Activated CD8-positive, alpha-beta memory T cell treated with anti-CD3 and anti-CD28 coated beads for 1 hour (primary cell): ENCODE results near the gene EPG5.
"Not testable (repeated sequence)": the region's sequence is repeated elsewhere in the genome, so short reads cannot be mapped to it uniquely, and the experiment has no call there.

Source experiments
- DNase-seq, 2 donors: peaks; one replicate each; pipeline ENCODE4 v3.0.0-alpha.2; 2020; ENCODE audit warnings: low read depth in 1 of 2; ENCODE audit errors: extremely low read depth in 1 of 2

EPG5 gene

DNA sequence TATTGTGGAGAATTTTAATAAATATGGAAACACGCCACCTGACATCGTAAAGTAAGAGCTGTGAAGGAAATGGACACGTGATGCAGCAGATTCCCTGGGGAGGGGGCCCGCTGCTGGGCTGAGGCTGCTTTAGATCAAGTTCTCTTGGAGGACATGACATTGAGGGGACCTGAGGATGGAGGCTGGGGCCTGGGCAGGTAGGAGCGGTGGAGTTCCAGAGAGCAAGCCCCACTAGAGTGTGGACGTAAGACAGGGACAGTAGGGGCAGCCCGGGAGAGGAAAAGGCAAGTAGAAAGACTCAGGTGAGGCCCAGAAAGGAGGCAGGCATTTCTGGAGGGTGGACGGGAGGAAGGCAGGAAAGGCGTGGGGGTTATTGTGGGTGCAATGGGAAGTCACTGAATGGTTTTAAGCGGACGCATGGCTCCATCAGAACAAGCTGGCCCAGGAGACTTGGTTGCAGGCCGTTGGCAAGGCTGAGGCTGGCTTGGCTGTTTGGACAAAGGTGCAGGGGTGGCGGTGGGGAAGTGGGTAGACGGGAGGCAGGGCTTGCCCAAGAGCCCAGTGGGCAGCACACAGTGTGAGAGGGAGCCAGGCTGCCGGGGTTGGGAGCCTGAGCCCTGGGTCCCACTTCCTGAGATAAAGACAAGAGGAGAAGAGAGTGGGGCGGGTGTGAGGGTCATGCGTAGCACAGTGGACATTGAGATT is 125.9 kb downstream of the EPG5 start:
- no peak for DNase-seq

DNA sequence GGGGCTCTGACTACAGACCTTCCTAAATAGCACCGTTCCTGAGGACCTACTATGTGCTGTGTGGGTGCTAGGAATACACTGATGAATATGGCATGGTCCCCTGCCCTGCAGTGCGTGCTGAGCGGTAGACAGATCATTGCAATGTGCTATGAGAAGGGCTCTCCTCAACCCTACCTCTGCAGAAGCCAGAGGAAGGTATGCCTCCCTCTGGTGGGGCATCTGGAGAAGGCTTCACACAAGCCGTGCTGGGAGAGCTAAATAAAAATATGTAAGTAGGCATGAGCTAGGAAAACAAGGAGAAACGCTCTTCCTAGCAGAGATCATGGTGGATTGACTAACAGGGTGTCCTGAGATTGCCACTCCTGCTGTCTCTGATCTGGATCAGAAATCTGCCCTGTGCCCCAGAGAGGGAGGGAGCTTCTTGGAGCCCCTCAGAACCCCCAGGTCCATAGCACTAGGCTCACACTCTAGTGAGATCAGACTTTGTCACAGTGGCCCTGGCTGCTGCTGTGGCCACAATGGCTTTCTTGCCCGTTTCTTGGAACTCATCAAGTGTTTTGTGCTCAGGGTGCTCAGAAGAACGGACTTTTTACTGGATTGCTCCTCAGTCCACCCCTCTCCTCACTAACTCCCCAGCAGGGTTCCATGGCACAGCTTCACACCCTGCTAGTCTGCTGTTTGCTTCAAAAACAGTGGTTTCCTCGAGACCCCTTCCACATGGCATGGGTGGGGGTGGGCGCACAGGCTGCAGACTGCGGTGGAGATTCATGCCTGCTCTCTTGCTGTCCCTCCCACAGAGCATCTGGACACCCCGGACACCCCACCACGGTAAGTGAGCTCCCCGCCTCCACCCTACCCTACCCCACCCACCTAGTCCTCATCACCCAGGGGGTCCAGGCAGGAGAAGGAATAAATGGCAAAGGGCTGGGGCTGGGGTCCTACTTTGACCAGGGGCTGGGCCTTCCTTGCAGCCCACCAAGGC is 127.4 kb downstream of the EPG5 start:
- no peak for DNase-seq

DNA sequence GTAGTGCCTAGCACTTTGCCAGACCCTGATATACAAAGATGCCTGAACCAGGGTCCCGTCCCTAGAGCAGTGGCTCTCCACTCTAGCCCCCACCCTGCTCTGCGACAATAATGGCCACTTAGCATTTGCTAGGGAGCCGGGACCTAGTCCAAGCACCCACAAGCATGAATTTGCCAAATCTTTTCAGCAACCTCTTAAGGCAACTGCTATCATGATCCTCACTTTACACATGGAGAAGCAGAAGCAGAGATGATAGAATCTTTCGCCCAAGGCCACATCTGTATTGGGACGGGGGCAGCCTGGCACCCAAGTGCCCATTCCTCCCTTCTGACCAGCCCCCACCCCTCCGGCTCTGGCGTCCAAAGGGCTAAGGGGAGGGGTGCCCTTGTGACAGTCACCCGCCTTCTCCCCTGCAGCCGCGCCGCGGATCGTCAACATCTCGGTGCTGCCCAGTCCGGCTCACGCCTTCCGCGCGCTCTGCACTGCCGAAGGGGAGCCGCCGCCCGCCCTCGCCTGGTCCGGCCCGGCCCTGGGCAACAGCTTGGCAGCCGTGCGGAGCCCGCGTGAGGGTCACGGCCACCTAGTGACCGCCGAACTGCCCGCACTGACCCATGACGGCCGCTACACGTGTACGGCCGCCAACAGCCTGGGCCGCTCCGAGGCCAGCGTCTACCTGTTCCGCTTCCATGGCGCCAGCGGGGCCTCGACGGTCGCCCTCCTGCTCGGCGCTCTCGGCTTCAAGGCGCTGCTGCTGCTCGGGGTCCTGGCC is 128.6 kb downstream of the EPG5 start:
- no peak for DNase-seq

DNA sequence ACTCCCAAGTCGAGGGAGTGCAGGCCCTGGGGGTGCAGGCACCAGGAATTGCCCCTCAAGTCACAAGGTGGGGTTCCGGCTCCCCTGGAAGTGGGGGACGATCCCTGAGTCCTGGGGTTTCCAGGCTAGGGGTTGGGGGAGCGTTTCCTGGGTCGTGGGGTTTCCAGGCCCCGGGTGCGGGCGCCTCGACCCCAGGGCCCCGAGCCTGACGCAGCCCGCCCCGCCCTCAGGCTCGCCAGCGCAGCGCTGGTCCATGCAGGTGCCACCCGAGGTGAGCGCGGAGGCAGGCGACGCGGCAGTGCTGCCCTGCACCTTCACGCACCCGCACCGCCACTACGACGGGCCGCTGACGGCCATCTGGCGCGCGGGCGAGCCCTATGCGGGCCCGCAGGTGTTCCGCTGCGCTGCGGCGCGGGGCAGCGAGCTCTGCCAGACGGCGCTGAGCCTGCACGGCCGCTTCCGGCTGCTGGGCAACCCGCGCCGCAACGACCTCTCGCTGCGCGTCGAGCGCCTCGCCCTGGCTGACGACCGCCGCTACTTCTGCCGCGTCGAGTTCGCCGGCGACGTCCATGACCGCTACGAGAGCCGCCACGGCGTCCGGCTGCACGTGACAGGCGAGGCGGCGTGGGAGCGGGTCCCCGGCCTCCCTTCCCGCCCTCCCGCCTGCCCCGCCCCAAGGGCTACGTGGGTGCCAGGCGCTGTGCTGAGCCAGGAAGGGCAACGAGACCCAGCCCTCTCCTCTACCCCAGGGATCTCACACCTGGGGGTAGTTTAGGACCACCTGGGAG is 129.7 kb downstream of the EPG5 start:
- peak in 1 of 2 donors; percentile 14 for DNase-seq

DNA sequence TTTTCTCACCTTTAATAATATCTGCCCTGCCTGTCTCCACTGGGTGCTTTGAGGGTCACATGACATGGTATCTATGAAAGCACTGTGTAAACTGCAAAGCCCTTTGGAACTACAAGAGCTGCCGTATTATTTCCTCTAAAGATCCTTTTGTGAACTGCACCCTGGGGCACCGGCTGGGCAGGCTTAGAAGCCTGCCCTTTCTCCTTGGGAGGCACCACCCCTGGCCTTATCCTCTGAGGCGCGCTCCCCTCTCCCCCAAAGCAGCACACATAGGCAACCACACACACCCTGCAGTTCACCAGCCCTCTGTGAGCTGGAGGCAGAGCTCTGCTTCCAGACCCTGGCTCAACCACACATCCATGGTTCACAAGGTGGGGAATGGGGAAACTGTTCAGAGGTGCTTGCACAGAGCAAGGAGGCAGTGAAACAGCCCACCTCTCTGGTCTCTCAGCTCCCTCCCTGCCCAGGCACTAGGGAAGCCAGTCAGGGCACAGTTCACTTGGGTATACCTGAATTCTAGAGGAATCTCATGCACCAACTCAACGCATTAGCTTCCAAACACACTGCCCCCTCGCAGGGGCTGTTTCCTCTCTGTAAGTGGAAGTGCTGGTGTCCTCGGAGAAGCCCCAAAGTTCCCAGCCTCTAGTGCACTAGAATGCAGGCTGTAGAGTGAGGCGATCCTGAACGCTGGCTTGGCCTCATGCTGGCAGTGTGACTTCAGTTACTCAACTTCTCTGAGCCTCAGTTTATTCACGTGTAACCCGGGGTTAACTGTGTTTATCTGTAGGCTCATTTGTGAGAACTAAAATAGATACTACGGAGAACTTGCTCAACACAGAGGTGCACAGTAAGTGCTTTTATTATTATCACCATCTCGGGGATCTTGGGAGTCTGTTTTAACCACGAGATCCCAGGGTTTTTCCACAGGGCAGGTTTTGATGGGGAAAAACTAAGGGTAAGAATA is 130.6 kb downstream of the EPG5 start:
- no peak for DNase-seq

DNA sequence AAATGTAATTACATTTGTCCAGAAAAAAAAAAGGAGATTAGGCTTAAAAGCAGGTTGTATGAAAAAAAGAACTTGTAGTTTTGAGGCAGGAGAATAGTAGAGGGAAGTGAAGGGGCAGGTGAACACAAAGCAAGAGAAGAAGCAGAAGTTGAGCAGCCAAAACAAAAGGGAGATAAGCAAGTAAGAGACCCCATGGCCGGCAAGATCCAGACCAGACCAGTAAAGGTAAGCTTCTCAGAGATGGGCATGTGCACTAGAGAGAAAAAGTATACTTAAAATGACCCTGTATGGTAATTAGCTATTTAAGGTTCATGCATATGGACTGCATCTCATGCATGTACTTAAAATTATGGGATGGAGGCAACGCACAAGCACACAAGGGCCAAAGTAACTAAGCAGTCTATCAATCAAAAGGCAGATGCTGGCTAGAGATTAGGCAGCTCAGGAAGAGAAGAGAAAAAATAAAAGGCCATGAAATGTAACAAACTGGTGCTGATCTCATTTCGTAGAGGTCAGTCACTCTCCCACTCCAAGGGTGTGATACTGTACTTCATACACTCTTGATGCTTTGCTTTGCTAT is 132.0 kb downstream of the EPG5 start:
- DNase-seq: no peak

DNA sequence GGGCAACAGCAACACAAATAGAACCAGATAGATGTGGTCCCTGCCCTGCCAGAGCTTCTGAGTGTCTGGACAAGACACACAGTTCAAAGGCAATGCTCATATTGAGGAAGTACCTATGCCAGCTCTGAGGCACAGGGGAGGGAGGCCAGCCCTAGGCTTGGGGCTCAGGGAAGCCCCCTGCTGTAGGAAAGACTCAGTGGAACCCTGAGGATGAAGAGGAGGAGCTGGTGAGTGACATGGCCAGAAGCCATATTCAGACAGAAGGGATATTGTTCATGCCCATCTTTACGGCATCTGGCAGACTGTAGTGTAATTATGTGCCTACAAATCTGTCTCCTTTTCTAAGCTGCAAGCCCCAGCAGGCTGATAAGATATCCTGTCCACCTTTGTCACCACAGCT is 132.8 kb downstream of the EPG5 start:
- no peak for DNase-seq

DNA sequence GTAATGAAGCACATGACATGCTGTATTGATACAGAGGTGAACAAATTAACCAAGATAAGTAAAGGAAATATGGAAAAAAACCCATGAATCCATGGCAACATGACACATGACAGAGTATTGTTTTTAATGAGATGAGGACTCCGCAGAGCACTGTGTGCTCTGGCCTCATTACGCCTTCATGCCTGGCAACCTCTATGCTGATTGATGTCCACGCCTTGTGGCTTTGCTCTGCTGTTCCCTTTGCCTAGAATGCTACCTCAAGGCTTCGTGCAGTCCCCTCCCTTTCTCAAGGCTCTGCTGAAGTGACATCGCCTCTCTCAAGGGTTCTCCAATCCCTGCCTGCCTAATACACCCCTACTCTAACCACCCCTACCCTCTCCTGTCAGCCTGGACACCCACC is 133.3 kb downstream of the EPG5 start:
- no peak for DNase-seq

DNA sequence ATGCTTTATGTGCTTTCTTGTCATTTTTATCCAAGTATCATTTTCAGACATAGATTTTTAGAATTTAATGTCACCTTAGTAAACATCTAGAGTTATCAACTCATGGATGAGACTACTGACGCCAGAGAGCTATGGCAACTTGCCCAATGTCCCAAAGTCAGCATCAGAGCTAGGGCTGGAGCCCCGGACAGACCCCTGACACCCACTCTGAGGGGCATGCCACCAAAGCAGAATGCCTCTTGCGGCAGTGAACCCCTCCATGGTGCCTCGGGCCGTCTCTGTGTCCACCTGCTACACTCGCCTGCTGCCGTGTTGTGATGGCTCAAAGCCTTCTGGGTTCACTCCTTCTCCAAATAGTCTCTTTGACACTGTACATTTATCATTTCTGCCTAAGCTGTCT is 136.2 kb downstream of the EPG5 start:
- DNase-seq: no peak

DNA sequence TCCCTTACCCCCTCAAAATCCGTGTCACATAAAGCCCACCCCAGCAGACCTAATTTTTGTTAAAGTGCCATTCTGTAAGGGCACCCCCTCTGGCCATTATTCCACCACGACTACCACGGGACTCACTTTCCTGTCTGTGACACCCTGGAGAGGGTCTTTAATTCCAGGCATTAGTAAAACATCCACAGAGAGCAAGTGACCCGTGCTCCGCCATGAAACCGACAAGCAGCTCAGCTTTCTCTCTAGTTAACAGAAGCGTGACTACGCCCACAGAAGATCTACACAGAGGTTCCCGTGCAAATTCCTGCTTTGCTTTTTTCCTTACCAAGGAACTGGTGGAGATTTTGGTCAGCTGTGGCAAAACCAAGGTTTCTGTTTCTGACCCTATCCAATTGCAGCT is 137.3 kb downstream of the EPG5 start:
- no peak for DNase-seq

DNA sequence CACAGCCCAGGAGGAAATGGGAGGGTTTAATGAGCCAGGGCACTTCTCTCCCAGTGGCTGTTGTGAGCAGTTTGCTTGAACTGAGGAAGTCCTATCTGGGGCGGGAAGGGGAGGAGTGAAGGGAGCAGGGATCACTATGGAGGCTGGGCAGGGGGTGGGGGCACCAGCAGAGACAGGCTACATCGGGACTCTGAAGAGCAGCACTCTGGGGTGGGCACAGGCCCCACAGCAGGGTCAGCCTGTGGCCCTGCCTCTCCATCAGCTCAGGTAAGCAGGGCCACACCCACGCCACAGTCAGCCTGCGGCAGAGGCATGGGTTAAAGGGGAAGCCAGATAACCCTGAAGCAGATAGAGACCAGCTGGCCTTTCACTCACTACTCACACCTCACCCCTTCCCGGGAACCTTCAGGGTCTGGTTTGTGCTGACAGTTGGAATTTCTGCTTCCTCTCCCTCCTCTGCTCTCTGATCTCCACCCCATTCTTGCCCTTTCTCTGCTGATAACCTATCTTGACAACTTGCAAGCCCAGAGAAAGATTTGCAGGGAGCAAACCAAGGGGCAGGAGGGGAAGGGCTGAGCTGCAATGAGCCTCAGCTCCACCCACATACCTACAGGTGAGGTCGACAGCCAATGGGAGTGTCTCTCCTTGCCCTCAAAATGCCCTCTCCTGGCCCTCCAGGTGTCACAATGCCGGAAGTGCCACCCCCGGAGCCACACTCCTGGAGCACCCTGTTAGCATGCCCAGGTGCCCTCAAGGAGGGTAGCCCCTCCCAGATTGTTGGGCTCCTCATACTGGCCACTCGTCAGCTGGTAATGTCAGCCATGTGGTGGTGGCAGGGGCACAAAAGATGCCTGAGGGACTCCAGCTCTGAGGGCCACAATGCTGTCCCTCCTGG is 138.0 kb downstream of the EPG5 start:
- no peak for DNase-seq

DNA sequence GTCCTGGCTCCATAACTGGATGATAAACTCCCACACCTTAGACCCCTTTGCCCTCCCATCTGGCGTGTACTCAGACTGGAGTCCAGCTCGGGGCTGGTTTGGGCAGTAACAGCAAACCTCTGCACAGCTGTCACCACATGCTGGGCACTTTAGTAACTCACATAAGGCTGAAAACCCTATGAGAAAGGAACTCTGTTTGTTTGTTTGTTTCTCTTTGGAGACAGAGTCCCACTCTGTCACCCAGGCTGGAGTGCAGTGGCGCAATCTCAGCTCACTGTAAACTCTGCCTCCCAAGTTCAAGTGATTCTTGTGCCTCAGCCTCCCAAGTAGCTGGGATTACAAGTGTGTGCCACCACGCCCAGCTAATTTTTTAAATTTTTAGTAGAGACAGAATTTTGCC is 140.4 kb downstream of the EPG5 start:
- DNase-seq: not testable (repeated sequence)

DNA sequence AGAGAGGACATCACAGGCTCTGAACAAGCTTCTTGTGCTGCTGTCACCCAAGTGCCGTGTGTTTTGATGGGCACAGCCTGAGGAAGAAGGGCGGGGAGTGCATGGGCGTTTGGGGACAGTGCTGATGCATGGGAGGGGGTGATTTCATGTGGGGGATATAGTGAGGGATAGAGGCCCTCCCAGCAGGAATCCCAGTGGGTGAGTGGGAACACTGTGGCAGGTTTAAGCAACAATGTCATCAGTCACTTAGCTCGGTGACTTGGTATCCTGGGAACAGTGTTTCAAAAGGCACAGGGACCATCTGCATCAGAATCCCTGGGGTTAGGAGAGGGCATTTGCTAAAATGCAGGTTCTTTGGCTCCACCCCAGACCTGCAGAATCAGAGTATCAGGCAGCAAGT is 141.0 kb downstream of the EPG5 start:
- no peak for DNase-seq

DNA sequence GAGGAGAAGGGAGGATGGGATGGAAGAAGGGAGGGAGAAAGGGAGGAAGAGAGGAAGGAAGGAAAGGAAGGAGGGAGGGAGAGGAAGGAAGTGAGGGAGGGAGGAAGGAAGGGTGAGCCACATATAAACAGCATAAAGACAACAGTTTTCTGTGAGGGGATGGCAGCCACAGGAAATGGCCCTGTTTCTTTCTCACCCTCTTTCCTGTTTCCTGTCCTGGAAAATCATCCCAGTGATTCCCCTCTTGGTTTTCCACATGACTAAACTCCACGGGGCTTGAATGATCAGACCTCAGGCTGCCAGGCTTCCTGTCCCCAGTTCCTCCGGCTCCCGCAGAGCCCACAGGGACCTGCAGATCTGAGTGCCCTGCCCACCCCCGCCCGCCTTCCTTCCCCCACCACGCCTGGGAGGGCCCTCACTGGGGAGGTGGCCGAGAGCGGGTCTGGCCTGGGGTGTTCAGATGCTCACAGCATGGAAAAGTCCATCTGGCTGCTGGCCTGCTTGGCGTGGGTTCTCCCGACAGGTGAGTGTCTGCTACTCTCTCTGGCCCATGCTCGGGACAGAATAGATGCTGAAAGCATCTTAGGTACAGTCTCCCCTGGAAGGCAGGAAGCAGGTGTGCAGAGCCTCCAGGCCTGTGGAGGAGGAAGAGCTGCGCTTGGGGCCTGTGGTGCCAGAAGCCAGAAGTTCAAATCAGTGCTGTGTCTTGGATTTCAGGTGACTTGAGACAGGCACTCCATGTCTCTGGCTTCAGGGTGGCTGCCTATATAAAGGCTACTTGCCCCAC is 141.7 kb downstream of the EPG5 start, which contains the start of gene SIGLEC15:
Gene SIGLEC15, plus strand, starts transcription at position 418 of the 787 bp plus-strand sequence. Its CDS starts 54 bp downstream, at position 472.
- no peak for DNase-seq

DNA sequence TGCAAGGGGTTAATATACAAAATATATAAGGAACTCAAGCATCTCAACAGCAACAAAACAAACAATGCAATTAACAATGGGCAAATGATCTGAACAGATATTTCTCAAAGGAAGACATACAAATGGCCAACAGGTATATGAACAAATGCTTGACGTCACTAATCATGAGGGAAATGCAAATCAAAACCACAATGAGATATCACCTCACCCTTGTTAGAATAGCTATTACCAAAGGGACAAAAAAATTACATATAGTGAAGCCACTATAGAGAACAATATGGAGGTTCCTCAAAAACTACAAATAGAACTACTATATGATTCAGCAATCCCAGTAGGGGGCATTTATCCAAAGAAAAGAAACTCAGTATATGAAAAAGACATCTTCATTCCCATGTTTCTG is 145.4 kb downstream of the EPG5 start:
- DNase-seq: no peak

DNA sequence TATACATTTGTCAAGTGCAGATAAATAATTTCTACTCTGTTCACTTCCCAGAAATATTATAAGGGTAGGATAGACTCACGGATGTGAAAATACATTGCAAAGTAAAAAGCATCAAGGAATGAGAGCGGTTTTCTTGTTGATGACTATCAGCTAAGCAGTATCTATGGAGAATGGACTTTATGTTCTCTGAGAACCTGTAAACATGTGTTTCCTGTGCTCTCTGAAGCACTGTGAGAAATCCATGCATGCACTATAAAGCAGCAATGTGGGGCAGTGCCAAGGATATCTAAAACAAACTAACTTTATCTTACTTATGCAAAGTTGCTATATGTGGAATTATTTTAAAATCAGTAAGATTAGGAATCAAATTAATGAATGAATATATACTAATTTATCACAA is 146.1 kb downstream of the EPG5 start:
- DNase-seq: no peak

DNA sequence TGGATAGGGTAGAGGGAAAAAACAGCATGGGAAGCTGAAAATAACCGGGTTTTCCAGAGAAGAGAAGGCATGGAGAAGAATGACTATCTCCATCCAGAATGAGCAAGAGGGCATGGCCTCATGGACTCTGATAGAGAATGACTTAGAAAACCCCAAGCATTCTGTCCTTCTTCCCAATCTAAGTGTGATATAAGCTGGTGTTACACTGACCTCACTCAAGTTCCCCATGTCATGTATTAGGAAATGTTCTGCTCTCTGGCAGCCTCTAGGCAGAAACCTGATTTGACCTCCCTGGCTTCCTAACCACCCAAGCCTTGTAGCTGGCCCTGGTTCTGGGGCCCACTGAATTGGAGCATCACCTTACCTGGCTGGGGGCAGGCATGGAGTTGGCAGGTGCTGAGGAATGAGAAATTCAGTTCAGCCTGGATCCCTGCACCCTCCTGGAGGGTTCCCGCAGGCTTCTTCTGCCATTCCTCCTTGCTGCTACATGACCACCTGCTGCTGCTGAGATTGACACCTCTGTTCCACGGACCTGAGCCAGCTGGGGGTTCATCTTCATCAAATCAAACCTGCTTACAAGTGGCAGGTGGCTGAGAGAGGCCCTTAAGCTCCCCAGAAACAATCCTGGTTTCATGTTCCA is 146.9 kb downstream of the EPG5 start:
- DNase-seq: no peak
